MM.1S (cell line): ENCODE data around the gene PPP1R12B.
"Not testable (repeated sequence)": the region's sequence is repeated elsewhere in the genome, so short reads cannot be mapped to it uniquely, and the experiment has no call there.

Experiments used
- DNase-seq: peaks from one replicate; pipeline ENCODE4 v3.0.0-alpha.2; 2015
- H2AFZ ChIP-seq: fragments of 300-600 bp; sonication (generic); 2 replicates; pipeline ENCODE4 v1.6.0; 2016; ENCODE audit warnings: antibody characterized with exemption, low read length
- H3F3A ChIP-seq: fragments of 300-600 bp; sonication (generic); 2 replicates; pipeline ENCODE4 v1.6.1; 2016; ENCODE audit warnings: mild to moderate bottlenecking, antibody characterized with exemption, low read length, moderate library complexity, mixed read lengths; ENCODE audit not compliant: insufficient read depth
- H3K27ac ChIP-seq: fragments of 300-600 bp; sonication (generic); 2 replicates; pipeline ENCODE4 v1.5.1; 2016; ENCODE audit warnings: mild to moderate bottlenecking, low read length
- H3K27me3 ChIP-seq: fragments of 300-600 bp; sonication (generic); replicated peaks from 2 replicates; pipeline ENCODE4 v1.6.0; 2016; ENCODE audit warnings: low read length; ENCODE audit not compliant: insufficient read depth
- H3K36me3 ChIP-seq: fragments of 300-600 bp; sonication (generic); replicated peaks from 2 replicates; pipeline ENCODE4 v1.6.1; 2016; ENCODE audit warnings: mild to moderate bottlenecking, low read length, mixed read lengths; ENCODE audit not compliant: insufficient read depth
- H3K4me1 ChIP-seq: fragments of 300-600 bp; sonication (generic); 2 replicates; pipeline ENCODE4 v1.6.1; 2016; ENCODE audit warnings: low read length, mixed read lengths
- H3K4me2 ChIP-seq: fragments of 300-600 bp; sonication (generic); 2 replicates; pipeline ENCODE4 v1.6.0; 2016; ENCODE audit warnings: low read depth, low read length
- H3K4me3 ChIP-seq: fragments of 300-600 bp; sonication (generic); 2 replicates; pipeline ENCODE4 v1.5.1; 2016; ENCODE audit warnings: low read length, mixed read lengths
- H3K79me2 ChIP-seq: fragments of 300-600 bp; sonication (generic); 2 replicates; pipeline ENCODE4 v1.6.1; 2016; ENCODE audit warnings: mixed run types, low read length, mixed read lengths
- H3K9ac ChIP-seq: fragments of 300-600 bp; sonication (generic); 2 replicates; pipeline ENCODE4 v1.6.1; 2016; ENCODE audit warnings: low read length, mixed read lengths
- H3K9me2 ChIP-seq: fragments of 300-600 bp; sonication (generic); replicated peaks from 2 replicates; pipeline ENCODE4 v1.6.1; 2016; ENCODE audit warnings: mild to moderate bottlenecking, low read length, mixed read lengths; ENCODE audit not compliant: insufficient read depth
- H3K9me3 ChIP-seq: fragments of 300-600 bp; sonication (generic); replicated peaks from 2 replicates; pipeline ENCODE4 v1.6.1; 2016; ENCODE audit warnings: mild to moderate bottlenecking, low read length, mixed read lengths; ENCODE audit not compliant: insufficient read depth
- H4K20me1 ChIP-seq: fragments of 300-600 bp; sonication (generic); 2 replicates; pipeline ENCODE4 v1.6.1; 2016; ENCODE audit warnings: mild to moderate bottlenecking, low read length, moderate library complexity, mixed read lengths; ENCODE audit not compliant: insufficient read depth
- CTCF ChIP-seq: fragments of 300-600 bp; sonication (generic); IDR thresholded peaks from 2 replicates; pipeline ENCODE4 v1.5.1; 2016; ENCODE audit warnings: antibody characterized with exemption, low read length, mixed read lengths
- EZH2 ChIP-seq: fragments of 300-600 bp; sonication (generic); optimal IDR thresholded peaks from 2 replicates; pipeline ENCODE3; 2017; ENCODE audit warnings: low read depth, mild to moderate bottlenecking, antibody characterized with exemption, low read length, mixed read lengths
- EZH2phosphoT487 ChIP-seq: fragments of 300-600 bp; sonication (generic); IDR thresholded peaks from 2 replicates; pipeline ENCODE4 v1.6.1; 2018; ENCODE audit warnings: antibody characterized with exemption, low read length

PPP1R12B gene

DNA sequence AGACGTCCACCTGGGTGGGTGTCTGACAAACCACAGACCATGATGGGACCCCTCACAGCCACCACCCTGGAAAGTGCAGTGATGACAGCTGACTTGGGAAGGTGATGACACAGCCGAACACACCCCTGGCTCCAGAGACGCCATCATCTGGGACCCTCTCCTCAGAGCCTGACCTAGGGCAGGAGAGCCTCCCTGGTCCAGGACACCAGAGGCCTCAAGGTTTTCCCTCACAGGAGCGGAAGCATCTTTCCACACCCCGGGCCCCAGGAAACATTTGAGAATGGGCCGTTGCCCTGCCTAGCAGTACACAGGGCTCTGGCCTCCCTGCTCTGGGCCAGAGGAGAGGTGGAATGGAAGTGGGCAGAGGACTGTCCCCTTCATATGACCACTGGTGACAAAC, 282.0 kb downstream of the PPP1R12B start:
- Histone ChIP-seq H4K20me1 (no peaks in the 10 kb centered on the region), H3K27ac (no peak overlapping the region), H3K27me3 (0 out of 2 replicates have a peak, but pooled peaks cover 4% of the 10 kb centered on the region), H3K79me2 (no peaks in the 10 kb centered on the region), H3F3A (peaks cover 3% of the 10 kb centered on the region), H3K4me2 (no peak overlapping the region), H3K4me3 (no peak overlapping the region), H3K9ac (no peak overlapping the region), H3K4me1 (peaks cover 19% of the 10 kb centered on the region), H3K36me3 (no peaks in the 10 kb centered on the region), H2AFZ (no peak overlapping the region), H3K9me3 (no peaks in the 10 kb centered on the region), H3K9me2 (no peaks in the 10 kb centered on the region)
- no peak for DNase-seq
- no peak for TF ChIP-seq EZH2
- no peak for TF ChIP-seq CTCF
- TF ChIP-seq EZH2phosphoT487: no peak

DNA sequence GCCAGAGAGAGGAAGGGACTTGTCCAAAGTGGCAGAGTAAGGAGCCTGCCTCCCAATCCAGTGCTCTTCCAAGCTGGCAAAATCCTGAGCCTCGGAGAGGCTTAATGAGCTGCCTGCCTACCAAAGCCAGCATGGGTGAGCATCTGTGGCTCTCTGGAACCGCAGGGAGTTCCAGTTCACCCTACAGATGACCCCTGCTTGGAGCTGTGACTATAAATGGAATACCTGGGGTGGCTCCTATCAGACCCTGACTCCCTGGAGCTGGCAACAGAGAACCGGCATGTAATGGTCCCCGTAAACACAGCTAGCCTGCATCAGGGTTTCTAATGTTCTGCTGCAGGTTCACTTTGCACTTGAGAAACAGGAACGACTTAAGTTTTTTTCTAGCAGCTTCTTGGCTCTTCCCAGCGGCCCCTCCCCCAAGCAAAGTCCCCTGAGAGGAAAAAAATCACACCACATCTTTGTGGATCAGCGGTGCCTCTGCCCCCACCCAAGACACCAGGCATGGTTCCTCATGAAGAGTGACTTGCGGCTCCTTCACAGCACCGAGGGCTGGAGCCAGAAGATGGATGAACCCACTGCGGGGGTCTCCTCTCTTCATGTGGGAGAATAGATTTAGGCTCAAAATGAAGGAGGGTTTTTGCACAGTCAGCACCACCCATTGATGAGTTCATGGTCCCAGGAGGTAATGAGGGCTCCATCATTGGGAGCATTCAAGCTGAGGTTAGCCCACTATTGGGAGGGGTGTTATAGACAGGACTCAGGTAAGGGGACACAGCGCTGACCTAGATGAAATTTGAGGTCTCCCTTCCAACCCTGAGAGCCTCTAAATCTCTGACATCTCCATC, 282.8 kb downstream of the PPP1R12B start:
- no peaks in the 10 kb centered on the region for H3K79me2 ChIP-seq
- no peak for DNase-seq
- H2AFZ ChIP-seq: no peak overlapping the region
- H3K36me3 ChIP-seq: no peaks in the 10 kb centered on the region
- H3K4me1 ChIP-seq: peaks cover 19% of the 10 kb centered on the region
- H4K20me1 ChIP-seq: no peaks in the 10 kb centered on the region
- H3K4me3 ChIP-seq: no peak overlapping the region
- no peak for TF ChIP-seq CTCF
- no peak for TF ChIP-seq EZH2
- no peak for TF ChIP-seq EZH2phosphoT487
- peaks cover 3% of the 10 kb centered on the region for H3F3A ChIP-seq
- H3K27me3 ChIP-seq: 0 out of 2 replicates have a peak, but pooled peaks cover 4% of the 10 kb centered on the region
- H3K27ac ChIP-seq: no peak overlapping the region
- H3K4me2 ChIP-seq: no peak overlapping the region
- no peaks in the 10 kb centered on the region for H3K9me3 ChIP-seq
- no peak overlapping the region for H3K9ac ChIP-seq
- no peaks in the 10 kb centered on the region for H3K9me2 ChIP-seq

- no peak overlapping the region for H3K27ac ChIP-seq
- H3K4me1 ChIP-seq: peaks cover 19% of the 10 kb centered on the region
- 0 out of 2 replicates have a peak, but pooled peaks cover 4% of the 10 kb centered on the region for H3K27me3 ChIP-seq
- no peak overlapping the region for H2AFZ ChIP-seq
- H3K4me3 ChIP-seq: no peak overlapping the region
- H3K79me2 ChIP-seq: no peaks in the 10 kb centered on the region
- H3K9ac ChIP-seq: no peak overlapping the region
- no peak for DNase-seq
- no peak overlapping the region for H3K4me2 ChIP-seq
- peaks cover 3% of the 10 kb centered on the region for H3F3A ChIP-seq
- TF ChIP-seq EZH2 (no peak), CTCF (no peak), EZH2phosphoT487 (no peak)
- no peaks in the 10 kb centered on the region for H4K20me1 ChIP-seq
- H3K9me2 ChIP-seq: no peaks in the 10 kb centered on the region
- H3K36me3 ChIP-seq: no peaks in the 10 kb centered on the region
- H3K9me3 ChIP-seq: no peaks in the 10 kb centered on the region
These were observed 283.7 kb downstream of the PPP1R12B start for GRCh38 chr1:202632241-202632640.

DNA sequence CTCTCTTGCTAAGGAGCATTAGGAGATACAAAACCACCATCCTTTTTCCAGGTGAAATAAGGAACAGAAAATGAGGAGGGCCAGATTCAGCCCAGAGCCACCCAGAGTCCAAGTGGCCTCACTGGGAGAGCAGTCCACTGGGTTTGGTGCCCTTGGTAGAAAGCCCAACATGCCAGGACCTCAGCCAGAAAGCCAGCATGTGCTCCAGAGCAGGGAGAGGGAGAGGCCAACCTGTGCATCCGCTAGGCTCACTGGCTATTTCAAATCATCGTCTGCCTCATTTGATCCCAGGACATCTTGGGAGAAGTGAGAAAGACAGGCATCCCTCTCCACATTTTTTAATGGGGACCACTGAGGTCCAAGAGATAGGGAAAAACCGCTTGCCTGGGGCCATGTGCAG, 287.7 kb downstream of the PPP1R12B start:
- H4K20me1 ChIP-seq, H3K9ac ChIP-seq, H3K4me1 ChIP-seq, H3K4me2 ChIP-seq, H3K4me3 ChIP-seq, H2AFZ ChIP-seq, H3K9me3 ChIP-seq, H3F3A ChIP-seq, H3K27ac ChIP-seq, H3K36me3 ChIP-seq, H3K79me2 ChIP-seq, DNase-seq, H3K9me2 ChIP-seq: not testable (repeated sequence)
- H3K27me3 ChIP-seq: peaks cover 18% of the 10 kb centered on the region

DNA sequence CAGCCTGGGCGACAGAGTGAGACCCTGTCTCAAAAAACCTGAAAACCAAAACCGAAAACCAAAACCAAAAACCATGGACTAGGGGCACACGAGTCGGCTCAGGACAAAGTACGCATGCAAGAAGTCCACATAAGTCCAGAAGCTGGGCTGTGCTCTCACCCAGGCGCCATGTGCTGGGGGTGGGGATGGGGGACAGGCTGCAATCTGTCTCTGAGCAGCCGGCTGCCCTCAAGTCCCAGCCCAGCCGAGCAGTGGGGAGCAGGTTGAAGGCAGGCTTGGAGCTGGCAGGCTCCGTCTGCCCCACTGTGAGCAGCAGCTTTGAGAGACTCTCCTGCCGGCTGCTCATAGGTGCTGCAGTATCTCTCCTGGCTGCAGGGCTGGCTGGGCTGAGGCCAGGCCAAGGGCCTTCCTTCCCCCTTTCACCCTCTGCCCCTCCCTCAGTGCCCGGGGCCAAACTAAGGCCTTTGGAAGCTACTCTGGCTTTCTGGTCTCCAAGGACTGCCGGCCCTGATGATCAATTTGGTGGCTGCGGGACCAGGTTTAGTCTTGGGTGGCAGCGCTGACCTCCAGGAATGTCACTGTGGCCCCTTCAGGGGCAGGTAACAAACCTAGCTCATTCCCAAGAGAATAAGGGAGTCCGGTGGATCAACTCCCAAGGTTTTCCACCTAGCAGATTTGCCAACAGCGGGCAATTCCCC, 289.0 kb downstream of the PPP1R12B start:
- H3K9me2 ChIP-seq, H3K4me1 ChIP-seq, H3K9me3 ChIP-seq, H3F3A ChIP-seq, H4K20me1 ChIP-seq, H3K4me3 ChIP-seq, H3K27ac ChIP-seq, DNase-seq, H2AFZ ChIP-seq, H3K36me3 ChIP-seq, H3K4me2 ChIP-seq, H3K79me2 ChIP-seq, H3K9ac ChIP-seq: not testable (repeated sequence)
- peaks cover 24% of the 10 kb centered on the region for H3K27me3 ChIP-seq
